ENCODE data around the gene CD99L2.
"Not testable (repeated sequence)": the region's sequence is repeated elsewhere in the genome, so short reads cannot be mapped to it uniquely, and the experiment has no call there.

Gene CD99L2

GRCh38 chrX:150849996-150850720, 48.3 kb downstream of the CD99L2 start:
- DNase-seq: no peak

GRCh38 chrX:150849486-150849885, 49.0 kb downstream of the CD99L2 start:
- DNase-seq: no peak

GRCh38 chrX:150848914-150849365, 49.5 kb downstream of the CD99L2 start:
- DNase-seq: no peak

- no peak for DNase-seq
Measured at GRCh38 chrX:150847088-150847487, 51.4 kb downstream of the CD99L2 start.

GRCh38 chrX:150846130-150846529, 52.3 kb downstream of the CD99L2 start:
- DNase-seq: no peak

- no peak for DNase-seq
Measured at GRCh38 chrX:150845091-150845490, 53.4 kb downstream of the CD99L2 start.

GRCh38 chrX:150844016-150844415, 54.5 kb downstream of the CD99L2 start:
- DNase-seq: no peak

GRCh38 chrX:150842198-150842685, 56.2 kb downstream of the CD99L2 start:
- no peak for DNase-seq

- no peak for DNase-seq
Measured at GRCh38 chrX:150841456-150842197, 56.8 kb downstream of the CD99L2 start.

GRCh38 chrX:150837845-150838244, 60.6 kb downstream of the CD99L2 start:
- no peak for DNase-seq

- no peak for DNase-seq
Measured at GRCh38 chrX:150834695-150835094, 63.8 kb downstream of the CD99L2 start.

- no peak for DNase-seq
Measured at GRCh38 chrX:150833454-150834056, 64.9 kb downstream of the CD99L2 start.

- DNase-seq: no peak
Measured at GRCh38 chrX:150831863-150832262, 66.6 kb downstream of the CD99L2 start.

- DNase-seq: no peak
Measured at GRCh38 chrX:150828785-150829184, 69.7 kb downstream of the CD99L2 start.

GRCh38 chrX:150824352-150824751, 74.1 kb downstream of the CD99L2 start:
- not testable (repeated sequence) for DNase-seq

- not testable (repeated sequence) for DNase-seq
Measured at GRCh38 chrX:150823826-150824225, 74.6 kb downstream of the CD99L2 start.

GRCh38 chrX:150821971-150822370, 76.5 kb downstream of the CD99L2 start:
- DNase-seq: no peak

- DNase-seq: no peak
Measured at GRCh38 chrX:150813922-150814321, 84.5 kb downstream of the CD99L2 start.

GRCh38 chrX:150806827-150807226, 91.6 kb downstream of the CD99L2 start:
- no peak for DNase-seq

GRCh38 chrX:150805736-150806135, 92.7 kb downstream of the CD99L2 start:
- no peak for DNase-seq

- DNase-seq: no peak
Measured at GRCh38 chrX:150792949-150793527, 105.4 kb downstream of the CD99L2 start.

- DNase-seq: no peak
Measured at GRCh38 chrX:150790021-150790420, 108.4 kb downstream of the CD99L2 start.

- no peak for DNase-seq
Measured at GRCh38 chrX:150781677-150782076, 116.8 kb downstream of the CD99L2 start.

Data from CD4-positive, alpha-beta T cell treated with Interleukin-4 for 1 hour (primary cell).